ENCODE data around the gene FYB1.

The FYB1 gene

GRCh38 chr5:39151745-39152144 is 67.6 kb downstream of the FYB1 start:
- no peak for DNase-seq (ENCODE audit: low read depth)
- no peak for TF ChIP-seq CTCF (IDR thresholded peaks at IDR 0.05; ENCODE audit: low read depth, low read length, missing control alignments)
- H3K4me3 ChIP-seq (ENCODE audit: low read depth, low read length) = no peak overlapping the region

- no peak overlapping the region for H3K4me3 ChIP-seq (ENCODE audit: low read depth, low read length)
- TF ChIP-seq CTCF (IDR thresholded peaks at IDR 0.05; ENCODE audit: low read depth, low read length, missing control alignments) = no peak
- no peak for DNase-seq (ENCODE audit: low read depth)
These were observed 69.4 kb downstream of the FYB1 start for GRCh38 chr5:39149966-39150365.

GRCh38 chr5:39148983-39149534 is 70.3 kb downstream of the FYB1 start:
- peak; percentile 2 for TF ChIP-seq CTCF (IDR thresholded peaks at IDR 0.05; ENCODE audit: low read depth, low read length, missing control alignments)
- DNase-seq (ENCODE audit: low read depth) = no peak
- H3K4me3 ChIP-seq (ENCODE audit: low read depth, low read length) = no peak overlapping the region

GRCh38 chr5:39146831-39147540 is 72.4 kb downstream of the FYB1 start:
- TF ChIP-seq CTCF (IDR thresholded peaks at IDR 0.05; ENCODE audit: low read depth, low read length, missing control alignments) = no peak
- no peak overlapping the region for H3K4me3 ChIP-seq (ENCODE audit: low read depth, low read length)
- DNase-seq (ENCODE audit: low read depth) = no peak

- no peak for TF ChIP-seq CTCF (IDR thresholded peaks at IDR 0.05; ENCODE audit: low read depth, low read length, missing control alignments)
- H3K4me3 ChIP-seq (ENCODE audit: low read depth, low read length) = no peak overlapping the region
- DNase-seq (ENCODE audit: low read depth) = no peak
These were observed 76.1 kb downstream of the FYB1 start for GRCh38 chr5:39143151-39143860.

- no peak for TF ChIP-seq CTCF (IDR thresholded peaks at IDR 0.05; ENCODE audit: low read depth, low read length, missing control alignments)
- DNase-seq (ENCODE audit: low read depth) = no peak
- H3K4me3 ChIP-seq (ENCODE audit: low read depth, low read length) = no peak overlapping the region
These were observed 78.7 kb downstream of the FYB1 start for GRCh38 chr5:39140558-39141168.

All from GM12864 (cell line).